ENCODE data around the gene PITPNC1. TPM values are rescaled to one million over a fixed set of nuclear protein-coding genes. Genes with fewer than 3 reads are reported as not detected.

Gene PITPNC1
- total and polyA plus RNA-seq, 11 donors, result 7.0 to 20.8 (median 11.3) TPM

GRCh38 chr17:67523101-67523500, 146.0 kb downstream of the PITPNC1 start:
- H3K27ac ChIP-seq, result no peak overlapping the region
- WGBS, 4 donors, result 76 to 86% (median 85%) methylated on average over 5 of the region's 5 CpGs
- no peak overlapping the region for H3K4me3 ChIP-seq
- TF ChIP-seq CTCF (IDR thresholded peaks at IDR 0.05) (no peak), POLR2A (IDR thresholded peaks at IDR 0.05) (no peak)
- H3K27me3 ChIP-seq, result no peaks in the 10 kb centered on the region
- intact Hi-C loops (cut with DNase I), result no loop called here
- DNase-seq (no peak), ATAC-seq (no peak)
- no peaks in the 10 kb centered on the region for H3K36me3 ChIP-seq
- H3K9me3 ChIP-seq, result no peaks in the 10 kb centered on the region
- H3K4me1 ChIP-seq, result peaks cover 0 to 18% (median 0%) of the 10 kb centered on the region in 12 donors

GRCh38 chr17:67525239-67526135, 148.4 kb downstream of the PITPNC1 start:
- no peaks in the 10 kb centered on the region for H3K27me3 ChIP-seq
- no peak for ATAC-seq
- intact Hi-C loops (cut with DNase I), result no loop called here
- H3K27ac ChIP-seq, result no peak overlapping the region
- H3K9me3 ChIP-seq, result no peaks in the 10 kb centered on the region
- no peak for TF ChIP-seq CTCF (IDR thresholded peaks at IDR 0.05)
- TF ChIP-seq POLR2A (IDR thresholded peaks at IDR 0.05), result no peak
- no peak for DNase-seq
- H3K4me3 ChIP-seq, result no peak overlapping the region
- H3K36me3 ChIP-seq, result no peaks in the 10 kb centered on the region
- H3K4me1 ChIP-seq, result peaks cover 0 to 23% (median 11%) of the 10 kb centered on the region in 12 donors
- 89 to 90% (median 89%) methylated on average over 14 of the region's 14 CpGs for WGBS, 4 donors

GRCh38 chr17:67526700-67527099, 149.6 kb downstream of the PITPNC1 start:
- H3K4me3 ChIP-seq, result no peak overlapping the region
- intact Hi-C loops (cut with DNase I), result no loop called here
- no peak overlapping the region for H3K27ac ChIP-seq
- H3K36me3 ChIP-seq, result no peaks in the 10 kb centered on the region
- WGBS, 4 donors, result 94 to 99% (median 96%) methylated on average over 4 of the region's 4 CpGs
- DNase-seq (no peak), ATAC-seq (no peak)
- TF ChIP-seq POLR2A (IDR thresholded peaks at IDR 0.05), result no peak
- no peak for TF ChIP-seq CTCF (IDR thresholded peaks at IDR 0.05)
- peaks cover 0 to 25% (median 14%) of the 10 kb centered on the region in 12 donors for H3K4me1 ChIP-seq
- H3K9me3 ChIP-seq, result no peaks in the 10 kb centered on the region
- no peaks in the 10 kb centered on the region for H3K27me3 ChIP-seq

GRCh38 chr17:67528751-67529436, 151.8 kb downstream of the PITPNC1 start:
- DNase-seq (peak; percentile 63 to 87 (median 83)), ATAC-seq (peak; percentile 68 to 98 (median 94))
- peaks cover 0 to 9% (median 0%) of the 10 kb centered on the region in 9 donors for H3K36me3 ChIP-seq
- no peaks in the 10 kb centered on the region for H3K27me3 ChIP-seq
- H3K4me3 ChIP-seq, result peak overlapping the region in 9 of 12 donors; percentile 20 to 47 (median 31)
- 12 to 21% (median 16%) methylated on average over 14 to 22 of the region's 22 CpGs for WGBS, 4 donors
- intact Hi-C loops (cut with DNase I), result no loop called here
- H3K27ac ChIP-seq, result peak overlapping the region; percentile 17 to 71 (median 55)
- H3K9me3 ChIP-seq, result no peaks in the 10 kb centered on the region
- peaks cover 0 to 36% (median 16%) of the 10 kb centered on the region in 12 donors for H3K4me1 ChIP-seq
- TF ChIP-seq POLR2A (IDR thresholded peaks at IDR 0.05), result no peak
- TF ChIP-seq CTCF (IDR thresholded peaks at IDR 0.05), result no peak
